Panc1 (cell line): ENCODE data around the gene SLC24A4. TPM values are rescaled to one million over a fixed set of nuclear protein-coding genes. Genes with fewer than 3 reads are reported as not detected.

Experiments used
- ATAC-seq: fragments of 200-7000 bp; cut with Tn5 transposase; 2 replicates; pipeline ENCODE4 v1.9.1; 2020; ENCODE audit warnings: mild to moderate bottlenecking, moderate library complexity
- BruUV-seq: library from RNA; stranded (reverse); fragments of 400-500 nt; replicated peaks from 2 replicates; lab custom pipeline; 2021; lab: Mats Ljungman, UMichigan
- CTCF ChIA-PET: fragments of 300-600 bp; sonication (Branson Sonifier 250); formaldehyde crosslinking; loops from one replicate; lab custom pipeline; 2022; ENCODE audit warnings: antibody characterized with exemption; lab: Charles Lee
- POLR2A ChIA-PET: fragments of 300-600 bp; sonication (Branson Sonifier 250); formaldehyde crosslinking; loops from one replicate; lab custom pipeline; 2022; ENCODE audit warnings: antibody characterized with exemption; lab: Charles Lee
- DNase-seq: peaks from one replicate; pipeline ENCODE4 v3.0.0-alpha.2; 2010; ENCODE audit warnings: low read depth, low spot score
- H3K27ac ChIP-seq: 2 replicates; pipeline ENCODE4 v1.5.1; 2011; ENCODE audit warnings: mild to moderate bottlenecking, low read length, inconsistent platforms
- H3K27me3 ChIP-seq: fragments of 200-500 bp; sonication (Bioruptor generic); 2 replicates; pipeline ENCODE4 v1.6.0; 2014; ENCODE audit warnings: low read length, inconsistent platforms; ENCODE audit not compliant: control insufficient read depth, insufficient read depth
- H3K36me3 ChIP-seq: fragments of 200-500 bp; sonication (Bioruptor generic); 2 replicates; pipeline ENCODE4 v1.5.1; 2014; ENCODE audit warnings: inconsistent platforms, mild to moderate bottlenecking, low read length, moderate library complexity; ENCODE audit not compliant: control insufficient read depth, insufficient read depth
- H3K4me1 ChIP-seq: 2 replicates; pipeline ENCODE4 v1.5.1; 2011; ENCODE audit warnings: inconsistent platforms, mild to moderate bottlenecking, low read length, moderate library complexity; ENCODE audit not compliant: control insufficient read depth, insufficient read depth
- H3K4me3 ChIP-seq, 2 experiments: 2 replicates each; pipeline ENCODE4 v1.5.1; 2011 to 2012; ENCODE audit warnings: low read depth in 2 of 2, low read length in 2 of 2, mild to moderate bottlenecking in 2 of 2, inconsistent platforms in 1 of 2, moderate library complexity in 1 of 2
- H3K9me3 ChIP-seq: fragments of 200-500 bp; sonication (Bioruptor generic); 2 replicates; pipeline ENCODE4 v1.5.1; 2014; ENCODE audit warnings: low read depth, mild to moderate bottlenecking, inconsistent platforms, low read length, moderate library complexity; ENCODE audit not compliant: control insufficient read depth, insufficient read depth
- CTCF ChIP-seq: fragments of 450-650 bp; IDR thresholded peaks from 2 replicates; pipeline ENCODE4 v1.5.1; 2017; ENCODE audit warnings: mild to moderate bottlenecking
- POLR2AphosphoS5 ChIP-seq: IDR thresholded peaks from 2 replicates; pipeline ENCODE4 v1.6.1; 2012; ENCODE audit warnings: mild to moderate bottlenecking, low read depth, low read length, moderate library complexity
- REST ChIP-seq, 2 experiments: IDR thresholded peaks; 2 replicates each; pipeline ENCODE4 v1.6.1; 2011 to 2012; ENCODE audit warnings: low read depth in 2 of 2, control low read depth in 1 of 2, low read length in 1 of 2, mild to moderate bottlenecking in 1 of 2, moderate library complexity in 1 of 2; ENCODE audit not compliant: insufficient read depth in 1 of 2
- SIN3A ChIP-seq: IDR thresholded peaks from 2 replicates; pipeline ENCODE4 v1.6.1; 2012; ENCODE audit warnings: low read depth, mild to moderate bottlenecking, low read length, moderate library complexity, borderline replicate concordance; ENCODE audit not compliant: insufficient read depth
- TCF7L2 ChIP-seq: IDR thresholded peaks from 2 replicates; pipeline ENCODE4 v1.6.1; 2011; ENCODE audit warnings: mild to moderate bottlenecking, low read depth, low read length, inconsistent platforms
- in situ Hi-C: cut with HindIII; loops from 2 replicates; pipeline ENCODE4 v1.10.0; 2016; ENCODE audit warnings: low sequenced_read_pairs, low pct_unique_long_range_greater_than_20kb
- intact Hi-C: fragments of 100-400 bp; cut with micrococcal nuclease; formaldehyde crosslinking; loops from one replicate; pipeline ENCODE4 v1.10.0; 2022; ENCODE audit not compliant: unreplicated experiment
- total RNA-seq: library from RNA; stranded (reverse); gene quantifications from one replicate; pipeline ENCODE4 v1.2.1, GENCODE V29; 2021; ENCODE audit not compliant: unreplicated experiment

The SLC24A4 gene
- total RNA-seq, 1 experiment from 2014 or later, result not detected

GRCh38 chr14:92446771-92447170 is 123.8 kb downstream of the SLC24A4 start:
- Histone ChIP-seq H3K36me3 (no peaks in the 10 kb centered on the region), H3K4me3 (no peak overlapping the region), H3K27ac (no peak overlapping the region), H3K4me1 (no peaks in the 10 kb centered on the region), H3K27me3 (no peaks in the 10 kb centered on the region), H3K9me3 (no peaks in the 10 kb centered on the region)
- intact Hi-C loops, result no loop called here
- BruUV-seq, result no TSS peak
- in situ Hi-C loops, result no loop called here
- DNase-seq (no peak), ATAC-seq (no peak)
- TF ChIP-seq SIN3A (no peak), REST (IDR thresholded peaks at IDR 0.05; ENCODE audit: insufficient read depth in 1 of 2, low read depth in 2 of 2, low read length in 1 of 2) (no peak), TCF7L2 (no peak), CTCF (no peak), POLR2AphosphoS5 (no peak)
- ChIA-PET POLR2A (no interaction called here), CTCF (no interaction called here)

- in situ Hi-C loops, result no loop called here
- Histone ChIP-seq H3K4me1 (no peaks in the 10 kb centered on the region), H3K4me3 (no peak overlapping the region), H3K9me3 (no peaks in the 10 kb centered on the region), H3K36me3 (no peaks in the 10 kb centered on the region), H3K27ac (no peak overlapping the region), H3K27me3 (no peaks in the 10 kb centered on the region)
- TF ChIP-seq CTCF (no peak), TCF7L2 (no peak), POLR2AphosphoS5 (no peak), REST (IDR thresholded peaks at IDR 0.05; ENCODE audit: insufficient read depth in 1 of 2, low read depth in 2 of 2, low read length in 1 of 2) (no peak), SIN3A (no peak)
- intact Hi-C loops, result no loop called here
- ChIA-PET POLR2A (no interaction called here), CTCF (no interaction called here)
- BruUV-seq, result no TSS peak
- no peak for DNase-seq
- ATAC-seq, result no peak
Observed at GRCh38 chr14:92447416-92448197, 124.6 kb downstream of the SLC24A4 start.
